GM12865 (cell line): ENCODE measurements around the gene PRKAG3.

Source experiments
- DNase-seq: peaks from one replicate; pipeline ENCODE4 v3.0.0; 2010; ENCODE audit warnings: low read depth
- H3K4me3 ChIP-seq: 2 replicates; pipeline ENCODE4 v1.5.1; 2011; ENCODE audit warnings: mild to moderate bottlenecking, low read depth, low read length, control low read depth
- TF ChIP-seq, protein P1 (sequence below): IDR thresholded peaks from 2 replicates; pipeline ENCODE4 v1.5.1; 2011; ENCODE audit warnings: low read length, control low read depth, low read depth, inconsistent platforms; ENCODE audit not compliant: insufficient read depth; ENCODE audit errors: missing control alignments

Gene PRKAG3

GRCh38 chr2:218871345-218872302 is 40.0 kb upstream of the PRKAG3 start:
- peak overlapping the region; percentile 32 for H3K4me3 ChIP-seq

DNA sequence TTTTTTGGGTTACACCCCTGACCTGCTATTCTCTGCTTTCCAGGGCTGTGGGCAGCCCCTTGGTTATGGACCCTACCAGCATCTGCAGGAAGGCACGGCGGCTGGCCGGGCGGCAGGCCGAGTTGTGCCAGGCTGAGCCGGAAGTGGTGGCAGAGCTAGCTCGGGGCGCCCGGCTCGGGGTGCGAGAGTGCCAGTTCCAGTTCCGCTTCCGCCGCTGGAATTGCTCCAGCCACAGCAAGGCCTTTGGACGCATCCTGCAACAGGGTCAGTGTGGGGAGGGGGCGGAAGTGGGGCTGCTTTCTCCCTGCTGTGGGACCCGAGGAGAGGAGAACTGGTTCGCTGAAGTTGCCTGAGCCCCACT is 39.4 kb upstream of the PRKAG3 start:
- no peak for DNase-seq
- no peak overlapping the region for H3K4me3 ChIP-seq
- TF ChIP-seq, protein P1, sequence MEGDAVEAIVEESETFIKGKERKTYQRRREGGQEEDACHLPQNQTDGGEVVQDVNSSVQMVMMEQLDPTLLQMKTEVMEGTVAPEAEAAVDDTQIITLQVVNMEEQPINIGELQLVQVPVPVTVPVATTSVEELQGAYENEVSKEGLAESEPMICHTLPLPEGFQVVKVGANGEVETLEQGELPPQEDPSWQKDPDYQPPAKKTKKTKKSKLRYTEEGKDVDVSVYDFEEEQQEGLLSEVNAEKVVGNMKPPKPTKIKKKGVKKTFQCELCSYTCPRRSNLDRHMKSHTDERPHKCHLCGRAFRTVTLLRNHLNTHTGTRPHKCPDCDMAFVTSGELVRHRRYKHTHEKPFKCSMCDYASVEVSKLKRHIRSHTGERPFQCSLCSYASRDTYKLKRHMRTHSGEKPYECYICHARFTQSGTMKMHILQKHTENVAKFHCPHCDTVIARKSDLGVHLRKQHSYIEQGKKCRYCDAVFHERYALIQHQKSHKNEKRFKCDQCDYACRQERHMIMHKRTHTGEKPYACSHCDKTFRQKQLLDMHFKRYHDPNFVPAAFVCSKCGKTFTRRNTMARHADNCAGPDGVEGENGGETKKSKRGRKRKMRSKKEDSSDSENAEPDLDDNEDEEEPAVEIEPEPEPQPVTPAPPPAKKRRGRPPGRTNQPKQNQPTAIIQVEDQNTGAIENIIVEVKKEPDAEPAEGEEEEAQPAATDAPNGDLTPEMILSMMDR: no peak

More at GRCh38 chr2:218871345-218872302, 40.0 kb upstream of the PRKAG3 start:
- no peak for DNase-seq
- TF ChIP-seq, protein P1: no peak

DNA sequence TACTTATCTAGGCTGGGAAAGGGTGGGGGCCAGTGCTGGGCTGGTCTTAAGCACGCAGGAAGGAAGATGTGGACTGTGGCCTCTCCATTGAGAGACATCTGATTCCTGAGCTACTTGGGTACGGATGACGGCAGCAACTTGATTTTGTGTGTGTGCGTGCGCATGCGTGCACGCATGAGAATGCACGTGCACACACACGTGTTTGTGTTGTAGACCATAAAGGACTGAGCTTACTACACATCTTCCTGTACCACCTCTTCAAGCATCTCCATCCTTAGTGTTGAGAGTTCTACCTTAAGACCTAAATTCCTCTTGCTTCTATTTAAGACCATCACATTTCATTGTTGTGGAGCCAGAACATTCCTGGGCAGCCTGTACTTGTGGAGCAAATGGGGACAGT is 37.5 kb upstream of the PRKAG3 start:
- TF ChIP-seq, protein P1: no peak
- H3K4me3 ChIP-seq: no peak overlapping the region
- no peak for DNase-seq

DNA sequence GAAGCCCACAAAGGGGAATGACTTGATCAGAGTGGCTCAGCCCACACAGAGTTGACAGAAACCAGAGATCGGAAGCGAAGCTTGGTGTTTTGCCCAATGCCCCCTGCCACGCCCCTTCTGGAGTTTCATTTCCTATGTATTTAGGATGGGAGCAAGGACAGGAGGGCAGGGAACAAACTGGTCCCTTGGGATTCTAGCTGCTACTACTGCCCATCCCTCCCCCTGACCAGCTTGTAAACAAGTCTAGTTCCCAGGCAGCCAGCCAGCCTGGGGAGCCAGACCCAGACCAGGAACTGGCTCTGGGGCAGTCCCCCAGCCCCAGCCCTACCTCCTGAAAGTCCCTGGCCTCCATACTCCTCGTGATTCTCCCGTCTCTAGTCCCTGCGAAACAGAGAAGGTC is 36.3 kb upstream of the PRKAG3 start:
- DNase-seq: no peak
- no peak overlapping the region for H3K4me3 ChIP-seq
- TF ChIP-seq, protein P1: no peak

GRCh38 chr2:218865999-218866398 is 34.4 kb upstream of the PRKAG3 start:
- TF ChIP-seq, protein P1: no peak
- no peak overlapping the region for H3K4me3 ChIP-seq
- DNase-seq: no peak

DNA sequence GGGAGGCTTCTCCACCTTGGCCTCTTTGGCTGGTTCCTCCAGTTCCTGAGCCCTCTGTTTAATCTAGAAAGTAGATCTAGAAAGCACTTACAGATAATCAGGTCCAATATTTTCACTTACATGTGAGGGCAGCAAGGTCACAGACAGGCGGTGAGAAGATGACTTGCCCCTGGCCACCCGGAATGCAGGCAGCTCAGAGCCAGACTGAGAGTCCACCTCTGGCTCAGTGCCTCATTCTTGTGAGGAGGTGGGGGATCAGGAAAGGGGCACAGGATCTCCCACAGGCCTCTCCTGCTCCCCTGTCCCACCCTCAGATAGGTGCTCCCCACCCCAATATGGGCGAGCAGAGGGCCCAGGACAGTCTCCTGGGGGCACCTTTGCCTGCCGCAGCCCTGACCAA is 33.8 kb upstream of the PRKAG3 start:
- TF ChIP-seq, protein P1: no peak
- H3K4me3 ChIP-seq: no peak overlapping the region
- no peak for DNase-seq
